Lower lobe of right lung (tissue), 2 donors: ENCODE data around the gene GALNT17. TPM values are rescaled to one million over a fixed set of nuclear protein-coding genes. Genes with fewer than 3 reads are reported as not detected.

Experiments
- ATAC-seq, 2 donors: fragments of 200-7000 bp; cut with Tn5 transposase; one replicate each; pipeline ENCODE4 v1.9.1; 2020 to 2022; ENCODE audit warnings: mild to moderate bottlenecking in 2 of 2, moderate library complexity in 2 of 2
- DNase-seq: peaks from one replicate; pipeline ENCODE4 v3.0.0-alpha.2; 2020
- H3K27ac ChIP-seq: fragments of 200-600 bp; one replicate; pipeline ENCODE4 v1.8.0; 2022
- H3K27me3 ChIP-seq: fragments of 200-600 bp; one replicate; pipeline ENCODE4 v1.8.0; 2022; ENCODE audit warnings: low read depth
- H3K36me3 ChIP-seq: fragments of 200-600 bp; one replicate; pipeline ENCODE4 v1.8.0; 2022; ENCODE audit warnings: mild to moderate bottlenecking
- H3K4me1 ChIP-seq: fragments of 200-600 bp; one replicate; pipeline ENCODE4 v1.8.0; 2022
- H3K4me3 ChIP-seq: fragments of 200-600 bp; one replicate; pipeline ENCODE4 v1.8.0; 2022; ENCODE audit warnings: mild to moderate bottlenecking
- H3K9me3 ChIP-seq: fragments of 200-600 bp; one replicate; pipeline ENCODE4 v1.8.0; 2022
- intact Hi-C: fragments of 100-400 bp; cut with DNase I; formaldehyde crosslinking; loops from one replicate; pipeline ENCODE4 v1.11.0; 2022
- total RNA-seq: library from RNA; stranded (reverse); fragmentation: NEBNext Ultra II Directional; extraction: Animal tissue kit (Norgen Biotek cat#: 25700); gene quantifications from one replicate; pipeline ENCODE4 v1.2.1, GENCODE V29; 2021
- TF ChIP-seq, protein P1 (sequence below): fragments of 200-600 bp; IDR thresholded peaks from one replicate; pipeline ENCODE4 v1.8.0; 2022; ENCODE audit warnings: antibody characterized with exemption, mild to moderate bottlenecking
- donor health status: DM: no; HTN: yes; CAD: no; lungs with severe emphysema.

The GALNT17 gene
- total RNA-seq, 1 donor from 2014 or later: 6.6 TPM

DNA sequence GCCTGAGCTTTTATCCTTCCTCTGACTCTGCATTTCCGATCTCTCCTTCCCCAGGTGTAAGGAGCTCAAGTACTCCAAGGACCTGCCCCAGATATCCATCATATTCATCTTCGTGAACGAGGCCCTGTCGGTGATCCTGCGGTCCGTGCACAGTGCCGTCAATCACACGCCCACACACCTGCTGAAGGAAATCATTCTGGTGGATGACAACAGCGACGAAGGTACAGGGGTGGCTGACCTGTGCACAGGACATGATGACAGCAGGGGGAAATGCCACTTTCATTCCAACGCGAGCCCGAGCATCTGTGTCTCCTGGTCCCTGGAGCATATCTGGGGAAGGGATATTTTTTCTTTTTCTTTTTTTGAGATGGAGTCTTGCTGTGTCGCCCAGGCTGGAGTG lies 256.2 kb downstream of the GALNT17 start:
- intact Hi-C loops: no loop called here
- ATAC-seq (no peak), DNase-seq (no peak)
- Histone ChIP-seq H3K4me1 (no peaks in the 10 kb centered on the region), H3K27ac (no peak overlapping the region), H3K36me3 (no peaks in the 10 kb centered on the region), H3K27me3 (no peaks in the 10 kb centered on the region), H3K9me3 (no peaks in the 10 kb centered on the region), H3K4me3 (no peak overlapping the region)
- TF ChIP-seq, protein P1, sequence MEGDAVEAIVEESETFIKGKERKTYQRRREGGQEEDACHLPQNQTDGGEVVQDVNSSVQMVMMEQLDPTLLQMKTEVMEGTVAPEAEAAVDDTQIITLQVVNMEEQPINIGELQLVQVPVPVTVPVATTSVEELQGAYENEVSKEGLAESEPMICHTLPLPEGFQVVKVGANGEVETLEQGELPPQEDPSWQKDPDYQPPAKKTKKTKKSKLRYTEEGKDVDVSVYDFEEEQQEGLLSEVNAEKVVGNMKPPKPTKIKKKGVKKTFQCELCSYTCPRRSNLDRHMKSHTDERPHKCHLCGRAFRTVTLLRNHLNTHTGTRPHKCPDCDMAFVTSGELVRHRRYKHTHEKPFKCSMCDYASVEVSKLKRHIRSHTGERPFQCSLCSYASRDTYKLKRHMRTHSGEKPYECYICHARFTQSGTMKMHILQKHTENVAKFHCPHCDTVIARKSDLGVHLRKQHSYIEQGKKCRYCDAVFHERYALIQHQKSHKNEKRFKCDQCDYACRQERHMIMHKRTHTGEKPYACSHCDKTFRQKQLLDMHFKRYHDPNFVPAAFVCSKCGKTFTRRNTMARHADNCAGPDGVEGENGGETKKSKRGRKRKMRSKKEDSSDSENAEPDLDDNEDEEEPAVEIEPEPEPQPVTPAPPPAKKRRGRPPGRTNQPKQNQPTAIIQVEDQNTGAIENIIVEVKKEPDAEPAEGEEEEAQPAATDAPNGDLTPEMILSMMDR: no peak

- no peak for DNase-seq
- Histone ChIP-seq H3K27ac (no peak overlapping the region), H3K4me3 (no peak overlapping the region), H3K4me1 (no peaks in the 10 kb centered on the region), H3K36me3 (no peaks in the 10 kb centered on the region), H3K27me3 (no peaks in the 10 kb centered on the region), H3K9me3 (peaks cover 4% of the 10 kb centered on the region)
- TF ChIP-seq, protein P1: no peak
- intact Hi-C loops: no loop called here
- no peak for ATAC-seq
Measured at GRCh38 chr7:71389976-71390375, 258.0 kb downstream of the GALNT17 start.

DNA sequence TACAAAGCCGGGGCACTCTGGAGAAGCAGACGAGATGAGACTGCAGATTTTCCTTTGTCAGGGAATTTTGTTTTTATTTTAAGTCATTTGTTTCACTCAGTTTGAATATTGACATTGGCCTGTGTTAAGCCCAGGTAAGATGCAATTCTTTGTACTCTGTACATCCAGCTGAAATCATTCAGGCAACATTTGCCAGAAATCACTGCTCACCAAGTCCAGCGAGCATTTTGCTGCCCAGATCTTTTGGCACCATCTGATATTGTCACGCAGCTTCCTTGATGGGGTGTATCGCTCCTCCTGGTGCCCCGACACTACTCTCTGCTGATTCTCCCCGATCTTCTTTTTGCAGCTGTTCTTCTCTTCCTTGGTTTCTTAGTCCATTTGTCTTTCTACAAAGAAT lies 261.7 kb downstream of the GALNT17 start:
- DNase-seq (no peak), ATAC-seq (no peak)
- intact Hi-C loops: no loop called here
- no peaks in the 10 kb centered on the region for H3K36me3 ChIP-seq
- TF ChIP-seq, protein P1: no peak
- no peak overlapping the region for H3K4me3 ChIP-seq
- no peaks in the 10 kb centered on the region for H3K27me3 ChIP-seq
- no peak overlapping the region for H3K27ac ChIP-seq
- H3K9me3 ChIP-seq: peaks cover 4% of the 10 kb centered on the region
- no peaks in the 10 kb centered on the region for H3K4me1 ChIP-seq

DNA sequence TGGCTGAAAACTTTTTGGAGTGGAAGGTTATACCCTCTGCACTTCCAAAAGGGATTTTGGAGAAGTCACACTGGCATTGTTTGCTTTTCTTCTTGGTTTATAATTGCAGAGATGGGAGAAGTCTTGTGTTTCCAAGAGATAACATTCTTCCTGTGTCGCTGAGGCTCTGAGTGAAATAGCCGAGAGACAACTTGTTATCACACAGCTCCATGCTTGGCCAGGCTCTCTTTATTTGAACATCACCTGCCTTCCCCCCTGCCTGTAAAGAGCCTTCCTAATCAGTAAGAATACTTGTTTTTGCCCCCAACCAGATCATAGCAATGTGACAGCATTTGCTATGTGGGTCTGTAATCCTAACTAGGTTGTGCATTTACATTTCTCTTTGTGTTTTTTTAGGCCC lies 270.7 kb downstream of the GALNT17 start:
- TF ChIP-seq, protein P1: no peak
- H3K4me1 ChIP-seq: no peaks in the 10 kb centered on the region
- no peaks in the 10 kb centered on the region for H3K27me3 ChIP-seq
- intact Hi-C loops: no loop called here
- DNase-seq: no peak
- no peaks in the 10 kb centered on the region for H3K36me3 ChIP-seq
- ATAC-seq: no peak
- H3K9me3 ChIP-seq: no peaks in the 10 kb centered on the region
- H3K4me3 ChIP-seq: no peak overlapping the region
- H3K27ac ChIP-seq: no peak overlapping the region

- Histone ChIP-seq H3K27me3 (no peaks in the 10 kb centered on the region), H3K4me3 (no peak overlapping the region), H3K27ac (no peak overlapping the region), H3K4me1 (no peaks in the 10 kb centered on the region), H3K36me3 (no peaks in the 10 kb centered on the region), H3K9me3 (no peaks in the 10 kb centered on the region)
- DNase-seq: no peak
- intact Hi-C loops: no loop called here
- no peak for ATAC-seq
- TF ChIP-seq, protein P1: no peak
Measured at GRCh38 chr7:71403202-71403946, 271.4 kb downstream of the GALNT17 start.
